ENCODE data around the gene XRCC3. TPM values are rescaled to one million over a fixed set of nuclear protein-coding genes. Genes with fewer than 3 reads are reported as not detected.

The XRCC3 gene
- total and polyA plus RNA-seq, 2 donors (not counting 3 experiments of a cell fraction or from before 2014, with no cell fraction given) = 13.6 to 27.2 TPM

DNA sequence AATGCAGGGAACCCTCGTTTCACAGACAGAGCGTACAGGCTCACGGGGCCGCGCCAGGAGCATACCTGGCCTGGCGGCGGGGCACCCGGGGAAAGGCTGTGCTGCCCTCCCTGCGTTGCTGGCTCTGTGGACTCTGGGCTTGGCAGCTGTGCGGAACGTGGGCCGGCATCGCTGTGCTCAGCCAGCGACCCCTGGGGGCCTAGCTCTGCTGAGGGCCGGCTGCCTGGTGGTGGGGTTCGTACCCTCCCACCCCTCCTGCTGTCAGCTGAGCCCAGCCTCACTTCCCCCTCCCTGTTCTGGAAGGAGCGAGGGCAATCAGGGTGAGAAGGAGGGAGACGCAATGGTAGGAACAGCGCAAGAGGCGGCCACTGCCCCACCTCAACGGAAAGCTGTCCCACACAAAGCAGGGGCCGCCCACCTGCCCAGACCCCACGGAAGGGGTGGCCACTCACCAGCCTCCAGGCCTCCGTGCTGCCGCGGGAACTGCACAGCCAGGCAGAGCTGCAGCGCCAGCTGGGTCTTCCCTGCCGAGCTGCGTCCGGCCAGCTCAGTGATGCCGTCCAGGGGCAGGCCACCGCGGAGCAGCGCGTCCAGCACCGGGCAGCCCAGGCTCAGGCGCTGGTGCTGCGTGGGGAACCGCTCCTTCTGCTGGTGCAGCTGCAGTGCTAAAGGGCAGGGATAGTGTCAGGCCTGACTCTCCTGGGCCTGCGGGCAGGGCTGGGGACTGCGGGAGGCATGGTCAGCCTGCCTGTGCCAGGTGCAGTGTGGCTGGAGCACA lies 8.5 kb downstream of the XRCC3 start:
- no peak for TF ChIP-seq POLR2AphosphoS5 (IDR thresholded peaks at IDR 0.05; ENCODE audit: insufficient read depth, low read depth, low read length)
- TF ChIP-seq JUN (IDR thresholded peaks at IDR 0.05; ENCODE audit: borderline replicate concordance, insufficient read depth, insufficient read length, low read depth) = no peak
- no peak for TF ChIP-seq POLR2A (IDR thresholded peaks at IDR 0.05; ENCODE audit: low read depth, low read length)
- TF ChIP-seq, protein P1, sequence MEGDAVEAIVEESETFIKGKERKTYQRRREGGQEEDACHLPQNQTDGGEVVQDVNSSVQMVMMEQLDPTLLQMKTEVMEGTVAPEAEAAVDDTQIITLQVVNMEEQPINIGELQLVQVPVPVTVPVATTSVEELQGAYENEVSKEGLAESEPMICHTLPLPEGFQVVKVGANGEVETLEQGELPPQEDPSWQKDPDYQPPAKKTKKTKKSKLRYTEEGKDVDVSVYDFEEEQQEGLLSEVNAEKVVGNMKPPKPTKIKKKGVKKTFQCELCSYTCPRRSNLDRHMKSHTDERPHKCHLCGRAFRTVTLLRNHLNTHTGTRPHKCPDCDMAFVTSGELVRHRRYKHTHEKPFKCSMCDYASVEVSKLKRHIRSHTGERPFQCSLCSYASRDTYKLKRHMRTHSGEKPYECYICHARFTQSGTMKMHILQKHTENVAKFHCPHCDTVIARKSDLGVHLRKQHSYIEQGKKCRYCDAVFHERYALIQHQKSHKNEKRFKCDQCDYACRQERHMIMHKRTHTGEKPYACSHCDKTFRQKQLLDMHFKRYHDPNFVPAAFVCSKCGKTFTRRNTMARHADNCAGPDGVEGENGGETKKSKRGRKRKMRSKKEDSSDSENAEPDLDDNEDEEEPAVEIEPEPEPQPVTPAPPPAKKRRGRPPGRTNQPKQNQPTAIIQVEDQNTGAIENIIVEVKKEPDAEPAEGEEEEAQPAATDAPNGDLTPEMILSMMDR (IDR thresholded peaks at IDR 0.05; ENCODE audit: extremely low read depth in 1 of 2, insufficient read depth in 1 of 2, low read depth in 1 of 2, low read length in 2 of 2) = no peak
- H3K36me3 ChIP-seq (ENCODE audit: control insufficient read depth in 2 of 2, extremely low read depth in 1 of 2, insufficient read depth in 2 of 2, low read length in 2 of 2) = peaks cover 0 to 12% of the 10 kb centered on the region in 2 experiments
- H3K79me2 ChIP-seq (ENCODE audit: control insufficient read depth, insufficient read depth, low read length) = no peaks in the 10 kb centered on the region
- FAIRE-seq = no peak
- no peak for DNase-seq (ENCODE audit: low read depth, low spot score)
- ChIA-PET POLR2A (no interaction called here), CTCF (interaction anchor here (1.0 kb wide), 1 partner anchor 9 kb away, joined by 4 read pairs; the partner anchor contains the start of genes XRCC3 and ZFYVE21)
- no peak overlapping the region for H3K4me3 ChIP-seq (replicated peaks in 1 of 3; ENCODE audit: insufficient read depth in 1 of 3, low read depth in 1 of 3, low read length in 3 of 3)
- no peaks in the 10 kb centered on the region for H3K9me1 ChIP-seq (replicated peaks; ENCODE audit: control insufficient read depth, extremely low read depth, insufficient read depth, low read length)
- no peaks in the 10 kb centered on the region for H3K27me3 ChIP-seq (ENCODE audit: control insufficient read depth in 2 of 2, insufficient read depth in 2 of 2, low read length in 2 of 2)
- H2AFZ ChIP-seq (ENCODE audit: low read depth, low read length) = no peak overlapping the region
- H3K4me2 ChIP-seq (ENCODE audit: insufficient read depth, low read length) = no peak overlapping the region
- H3K9me3 ChIP-seq (replicated peaks; ENCODE audit: control insufficient read depth, insufficient read depth, low read length) = no peaks in the 10 kb centered on the region
- H3K4me1 ChIP-seq (ENCODE audit: control insufficient read depth, extremely low read depth, insufficient read depth, low read length) = peaks cover 46% of the 10 kb centered on the region
- BruUV-seq (replicated peaks) = no TSS peak
- no peak overlapping the region for H3K9ac ChIP-seq (replicated peaks; ENCODE audit: extremely low read depth, insufficient read depth, low read length)
- H4K20me1 ChIP-seq (replicated peaks; ENCODE audit: control insufficient read depth, extremely low read depth, insufficient read depth, low read length) = no peaks in the 10 kb centered on the region
- H3K27ac ChIP-seq (ENCODE audit: insufficient read depth, low read depth, low read length) = no peak overlapping the region
- intact Hi-C loops (cut with micrococcal nuclease) (no loop called here), dilution Hi-C loops (cut with MboI; ENCODE audit: extremely low pct_ligation_motif_present, low sequenced_read_pairs) (no loop called here)

Data from endothelial cell of umbilical vein (primary cell).